ENCODE results near the gene IFT52.
A peak's percentile ranks its signal among the peaks of the same experiment; 100 is the strongest.

IFT52 gene
- 11.8 to 16.3 reads per million in 2 donors for total RNA-seq

GRCh38 chr20:43590392-43591303 lies at the start of gene IFT52:
Gene IFT52, plus strand, starts transcription at chr20:43590937. Its CDS starts 3,762 bp downstream, at chr20:43594699.
- DNase-seq, result peak; percentile 64 to 95 (median 81)

- no peak for DNase-seq
These were observed 49.5 kb upstream of the IFT52 start for GRCh38 chr20:43541214-43541613.

GRCh38 chr20:43542161-43542560 lies 48.6 kb upstream of the IFT52 start:
- no peak for DNase-seq

GRCh38 chr20:43542674-43543073 lies 48.1 kb upstream of the IFT52 start:
- DNase-seq, result no peak

GRCh38 chr20:43543138-43543537 lies 47.6 kb upstream of the IFT52 start:
- no peak for DNase-seq

GRCh38 chr20:43544501-43544900 lies 46.2 kb upstream of the IFT52 start:
- no peak for DNase-seq

- no peak for DNase-seq
These were observed 44.7 kb upstream of the IFT52 start for GRCh38 chr20:43545837-43546578.

GRCh38 chr20:43548273-43548880 lies 42.4 kb upstream of the IFT52 start:
- DNase-seq, result no peak

GRCh38 chr20:43549416-43550065 lies 41.2 kb upstream of the IFT52 start:
- no peak for DNase-seq

- DNase-seq, result no peak
These were observed 40.3 kb upstream of the IFT52 start for GRCh38 chr20:43550456-43550855.

- no peak for DNase-seq
These were observed 36.4 kb upstream of the IFT52 start for GRCh38 chr20:43554369-43554768.

GRCh38 chr20:43558412-43559146 lies 32.2 kb upstream of the IFT52 start, which contains the start of gene SGK2:
Gene SGK2, plus strand, starts transcription at chr20:43559027. Its CDS starts 7,469 bp downstream, at chr20:43566496.
- no peak for DNase-seq

- no peak for DNase-seq
These were observed 31.4 kb upstream of the IFT52 start for GRCh38 chr20:43559147-43559987.

- no peak for DNase-seq
These were observed 29.8 kb upstream of the IFT52 start for GRCh38 chr20:43560974-43561373.

GRCh38 chr20:43563429-43563828 lies 27.3 kb upstream of the IFT52 start:
- DNase-seq, result no peak

GRCh38 chr20:43563991-43564390 lies 26.7 kb upstream of the IFT52 start:
- no peak for DNase-seq

- DNase-seq, result no peak
These were observed 26.3 kb upstream of the IFT52 start for GRCh38 chr20:43564455-43564854.

- no peak for DNase-seq
These were observed 25.6 kb upstream of the IFT52 start for GRCh38 chr20:43564993-43565757.

GRCh38 chr20:43565758-43566104 lies 25.0 kb upstream of the IFT52 start:
- no peak for DNase-seq

- DNase-seq, result no peak
These were observed 23.3 kb upstream of the IFT52 start for GRCh38 chr20:43567477-43567876.
